GM19452 (cell line): ENCODE measurements around the gene GPANK1.

Source experiments
- ATAC-seq: cut with Tn5 transposase; IDR thresholded peaks from one replicate; pipeline ENCODE4 v1.9.1; 2021; ENCODE audit not compliant: unreplicated experiment

The GPANK1 gene

GRCh38 chr6:31691564-31692108 lies 26.8 kb upstream of the GPANK1 start:
- no peak for ATAC-seq

DNA sequence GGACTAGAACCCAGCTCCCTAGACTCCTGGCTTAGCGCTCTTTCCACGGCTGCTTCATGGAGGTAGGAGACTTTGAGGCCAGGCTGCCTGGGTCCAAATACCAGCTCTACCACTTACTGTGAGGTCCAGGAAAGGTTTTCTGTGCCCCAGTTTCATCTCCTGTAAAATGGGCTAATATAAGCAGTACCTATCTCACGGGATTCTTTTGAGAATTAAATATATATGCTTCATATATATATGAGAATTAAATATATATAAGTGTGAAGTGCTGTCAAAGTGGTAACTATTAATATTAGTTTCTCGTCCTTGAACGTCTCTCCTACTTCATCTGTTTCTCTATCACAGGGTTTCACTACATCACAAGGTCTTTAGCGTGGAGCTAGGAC lies 26.3 kb upstream of the GPANK1 start:
- no peak for ATAC-seq

DNA sequence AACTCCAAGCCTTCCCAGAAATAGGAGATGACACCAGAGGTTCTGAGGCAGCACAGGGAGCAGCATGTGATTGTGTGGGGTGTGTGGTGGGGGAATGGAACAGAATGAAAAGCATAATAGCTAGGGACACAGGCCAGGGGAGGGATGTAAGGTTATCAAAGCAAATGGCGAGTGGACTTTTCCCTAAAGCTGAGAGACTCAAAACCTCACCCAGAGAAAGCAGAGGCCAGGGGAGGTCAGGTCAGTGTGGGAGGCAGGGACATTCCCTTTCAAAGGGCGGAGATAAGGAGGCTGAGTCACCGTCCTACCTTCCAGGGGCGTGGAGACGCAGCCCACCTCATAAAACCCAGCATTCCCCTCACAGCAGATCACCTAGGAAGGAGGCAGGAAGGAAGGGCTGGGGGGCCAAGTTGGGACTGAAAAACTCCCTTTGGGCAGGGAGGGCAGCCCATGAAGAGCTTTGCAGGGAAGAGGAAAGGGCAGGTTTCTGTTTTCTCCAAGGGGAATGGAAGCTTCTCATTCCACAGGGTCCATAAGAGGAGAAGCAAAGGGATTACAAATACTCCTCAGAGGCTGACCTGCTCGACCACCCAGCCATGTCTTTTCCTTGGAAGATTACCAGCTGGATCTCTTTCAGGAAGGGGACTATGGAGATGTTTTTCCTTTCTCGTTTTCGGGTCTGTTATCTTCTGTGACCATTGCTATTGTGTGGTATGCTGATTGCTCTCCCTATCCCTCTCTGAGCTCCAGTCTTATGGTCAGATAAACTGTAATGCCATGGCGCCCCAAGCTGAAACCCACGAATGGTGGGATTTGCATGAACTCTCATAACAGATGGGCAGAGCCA lies 25.7 kb upstream of the GPANK1 start:
- ATAC-seq: no peak

DNA sequence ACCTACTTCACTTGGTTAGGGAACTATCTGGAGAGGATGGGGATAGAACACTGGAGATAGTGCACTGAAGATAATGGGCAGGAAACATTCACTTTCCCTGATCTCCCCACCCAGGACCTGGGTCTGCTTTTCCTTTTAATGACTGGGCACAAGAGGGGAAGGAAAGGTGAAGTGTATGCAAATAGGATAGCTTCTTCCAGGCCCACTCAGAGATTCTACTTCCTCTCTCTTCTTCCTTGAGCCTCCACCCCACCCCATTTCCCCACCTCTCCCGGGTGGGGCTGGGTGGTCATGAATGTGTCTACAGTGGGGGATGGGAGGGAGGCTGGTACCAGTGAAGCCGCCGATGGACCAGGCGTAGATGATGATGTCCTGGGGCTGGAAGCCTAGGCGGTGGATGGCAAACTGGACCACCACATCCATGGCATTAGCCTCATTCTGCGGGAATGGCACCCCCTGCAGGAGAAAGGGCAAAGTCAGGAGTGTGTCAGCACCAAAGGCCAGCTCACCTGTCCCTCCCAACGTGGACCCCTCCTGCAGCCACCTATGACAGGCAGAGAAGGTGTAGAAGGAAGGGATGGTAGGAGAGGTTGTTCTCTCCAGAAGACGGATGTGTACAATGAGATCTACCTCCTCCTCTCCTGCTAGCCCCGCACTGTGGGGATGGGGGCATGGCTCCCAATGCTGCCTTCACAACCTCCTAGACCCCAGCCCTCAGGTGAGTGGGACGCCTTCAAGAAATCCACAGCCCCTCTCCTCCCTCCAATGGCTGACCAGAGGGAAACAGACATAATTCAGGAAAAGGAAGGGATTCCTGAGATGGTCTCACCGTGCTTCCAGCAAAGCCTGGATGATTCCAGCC lies 24.7 kb upstream of the GPANK1 start:
- ATAC-seq: no peak

DNA sequence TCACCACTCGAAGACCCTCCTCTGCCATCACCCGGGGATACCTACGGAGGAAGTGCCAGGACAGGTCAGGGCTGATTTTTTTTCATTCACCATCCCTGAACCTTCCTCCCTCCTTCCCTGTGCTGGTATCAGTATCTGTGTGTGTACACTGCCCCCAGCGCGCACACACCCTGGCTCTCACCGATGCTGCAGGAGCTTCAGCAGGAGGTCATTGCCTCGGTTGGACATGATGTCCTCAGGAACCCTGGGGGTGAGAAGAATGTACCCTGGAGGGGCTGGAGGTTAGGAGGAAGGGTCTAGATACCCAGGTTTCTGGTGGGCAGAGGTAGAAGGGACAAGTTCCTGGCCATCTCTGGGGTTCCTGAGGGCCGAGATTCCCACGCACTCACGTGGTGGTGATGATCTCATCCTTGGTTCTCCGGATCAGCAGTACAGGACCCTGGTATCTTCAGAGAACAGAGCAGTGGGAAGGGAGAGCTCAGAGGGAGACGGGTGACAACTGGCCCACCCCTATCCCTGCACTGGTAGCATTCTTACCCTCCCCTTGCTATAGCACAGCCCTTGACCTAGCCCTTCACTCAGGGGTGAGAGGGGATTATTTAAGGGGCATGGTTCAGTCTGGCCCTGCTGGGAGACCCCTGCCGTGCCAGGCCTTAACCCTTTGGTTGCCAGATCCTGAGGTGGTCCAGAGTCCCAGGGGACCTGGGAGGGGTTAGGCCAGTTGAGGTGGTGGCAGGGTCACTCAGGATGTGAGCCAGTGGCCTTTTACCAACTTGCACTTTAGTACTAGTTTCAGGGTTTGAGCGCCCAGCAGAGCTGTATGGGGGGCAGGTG lies 23.3 kb upstream of the GPANK1 start:
- ATAC-seq: no peak

- no peak for ATAC-seq
These were observed 22.5 kb upstream of the GPANK1 start for GRCh38 chr6:31687321-31687720.

- ATAC-seq: no peak
These were observed 21.7 kb upstream of the GPANK1 start for GRCh38 chr6:31686483-31686882.

DNA sequence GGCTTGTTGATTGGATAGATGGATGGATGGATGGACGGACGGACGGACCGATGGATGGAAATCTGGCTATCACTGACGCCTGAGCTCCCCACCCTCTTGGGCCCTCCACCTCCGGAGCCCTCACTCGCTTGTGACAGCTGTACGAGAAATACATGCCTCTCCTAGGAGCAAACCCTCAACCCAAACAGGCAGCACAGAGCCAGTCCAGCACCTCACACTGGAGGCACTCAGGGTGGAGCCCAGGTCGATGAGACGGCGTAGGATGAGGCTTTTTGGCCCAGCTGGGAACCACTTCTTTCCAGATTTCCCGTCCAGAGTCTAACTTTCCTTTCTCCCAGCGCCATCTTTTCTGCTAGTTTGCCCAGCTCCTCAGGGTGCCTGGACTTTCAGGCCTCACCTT lies 18.8 kb upstream of the GPANK1 start:
- ATAC-seq: no peak

DNA sequence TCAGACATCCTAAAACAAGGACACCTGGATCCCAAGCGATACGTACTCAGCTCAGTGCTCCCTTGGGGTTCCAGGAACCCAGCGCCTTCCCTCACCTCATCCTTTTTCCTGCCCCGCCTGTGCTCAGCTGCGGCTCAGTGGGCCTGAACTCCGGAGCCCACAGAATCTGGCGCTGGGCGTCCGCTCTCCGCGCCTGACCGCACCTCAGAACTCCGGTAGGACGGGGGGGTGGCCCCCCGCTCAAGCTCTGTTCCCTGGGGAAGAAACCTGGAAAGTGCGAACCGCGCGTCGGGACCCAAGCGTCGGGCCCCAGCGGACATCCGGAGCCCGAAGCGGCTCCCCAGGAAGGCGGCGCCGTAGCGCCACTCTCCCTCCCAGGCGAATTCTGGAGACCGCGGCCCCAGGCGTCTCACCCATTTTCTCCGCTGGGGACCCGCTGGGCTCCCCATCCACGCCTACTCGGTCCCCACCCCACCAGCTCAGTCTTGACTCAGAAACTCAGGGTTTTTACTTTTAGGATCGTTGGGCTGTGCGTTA lies 16.4 kb upstream of the GPANK1 start:
- no peak for ATAC-seq

- ATAC-seq: no peak
These were observed 15.7 kb upstream of the GPANK1 start, which contains the start of gene LY6G5C for GRCh38 chr6:31680226-31681134. TSS of gene LY6G5C (minus strand) at chr6:31681067. CDS start at chr6:31680373, 694 bp downstream.

DNA sequence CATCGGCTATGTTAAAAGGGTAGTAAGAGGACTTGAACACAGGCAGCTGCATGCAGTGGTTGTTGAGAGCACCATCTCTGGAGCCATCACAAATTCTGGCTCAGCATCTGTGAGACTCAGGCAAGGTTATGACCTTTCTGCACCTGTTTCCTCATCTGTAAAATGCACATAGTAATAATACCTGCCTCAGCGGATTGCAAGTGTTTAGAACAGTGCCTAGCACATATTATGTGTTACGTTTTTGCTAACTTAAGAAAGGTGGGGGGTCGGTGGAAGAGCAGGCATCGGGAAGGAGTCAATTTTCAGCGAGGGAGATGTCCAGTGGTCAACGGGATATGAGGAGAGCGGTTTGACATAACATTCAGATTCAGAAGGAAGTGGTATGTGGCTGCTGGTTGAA lies 13.2 kb upstream of the GPANK1 start:
- ATAC-seq: no peak

DNA sequence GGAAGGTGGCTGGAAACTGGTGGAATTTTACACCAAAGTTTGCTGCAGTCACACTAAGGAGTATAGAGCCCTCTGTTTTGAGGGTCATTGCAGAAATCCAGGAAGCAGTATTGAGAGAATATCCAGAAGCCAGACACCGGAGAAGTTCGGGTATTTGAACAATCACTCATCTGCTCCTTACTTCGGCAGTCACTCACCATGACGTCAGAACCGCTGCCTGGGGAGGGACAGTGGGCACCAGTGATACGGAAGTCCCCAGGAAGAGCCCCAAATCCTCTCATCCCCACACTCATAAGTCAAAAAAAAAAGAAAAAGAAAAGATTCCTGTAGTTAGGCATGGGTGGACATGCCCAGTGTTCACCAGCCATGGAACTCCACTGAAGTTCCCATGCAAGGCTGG lies 12.1 kb upstream of the GPANK1 start:
- ATAC-seq: no peak

DNA sequence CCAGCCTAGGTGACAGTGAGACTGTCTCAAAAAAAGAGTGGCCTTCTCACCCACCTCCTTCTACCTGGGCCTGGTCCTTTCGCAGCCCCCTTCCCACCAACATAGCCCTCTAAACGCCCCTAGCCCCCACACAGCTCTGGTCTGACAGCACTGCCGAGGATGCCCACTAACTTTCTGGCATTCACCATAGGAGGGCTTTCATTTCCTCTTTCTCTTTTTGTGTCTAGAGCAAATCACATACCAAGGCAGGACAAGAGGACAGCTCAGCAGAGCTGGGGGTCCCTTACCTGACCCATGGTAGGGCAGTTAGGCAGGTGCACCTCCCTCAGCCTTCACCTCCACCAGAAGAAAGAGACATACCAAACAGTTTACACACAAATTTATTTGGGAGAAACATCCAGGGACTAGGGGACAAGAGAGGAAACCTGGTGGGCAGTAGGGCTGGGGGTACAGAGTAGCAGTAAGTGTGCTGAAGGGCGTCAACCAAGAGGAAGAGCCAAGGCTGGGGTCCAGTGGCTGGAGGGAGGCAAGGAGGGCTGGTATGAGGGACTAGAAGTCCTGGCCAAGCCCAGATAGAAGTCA lies 11.6 kb upstream of the GPANK1 start:
- ATAC-seq: no peak

DNA sequence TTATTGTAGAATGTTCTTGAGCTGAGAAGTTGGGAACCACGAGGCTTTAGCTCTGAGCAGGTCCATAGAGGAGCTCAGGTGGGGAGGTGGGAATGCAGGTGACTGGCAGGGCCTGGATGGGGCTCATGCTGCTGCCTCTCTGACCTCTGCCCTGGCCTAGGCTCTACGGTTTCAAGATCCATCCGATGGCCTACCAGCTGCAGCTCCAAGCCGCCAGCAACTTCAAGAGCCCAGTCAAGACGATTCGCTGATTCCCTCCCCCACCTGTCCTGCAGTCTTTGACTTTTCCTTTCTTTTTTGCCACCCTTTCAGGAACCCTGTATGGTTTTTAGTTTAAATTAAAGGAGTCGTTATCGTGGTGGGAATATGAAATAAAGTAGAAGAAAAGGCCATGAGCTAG lies 4.9 kb upstream of the GPANK1 start, which contains the start of gene LY6G5B:
TSS of gene LY6G5B (plus strand) at position 301 of the 400 bp plus-strand sequence. CDS start 975 bp downstream, outside the sequence.
- ATAC-seq: no peak

DNA sequence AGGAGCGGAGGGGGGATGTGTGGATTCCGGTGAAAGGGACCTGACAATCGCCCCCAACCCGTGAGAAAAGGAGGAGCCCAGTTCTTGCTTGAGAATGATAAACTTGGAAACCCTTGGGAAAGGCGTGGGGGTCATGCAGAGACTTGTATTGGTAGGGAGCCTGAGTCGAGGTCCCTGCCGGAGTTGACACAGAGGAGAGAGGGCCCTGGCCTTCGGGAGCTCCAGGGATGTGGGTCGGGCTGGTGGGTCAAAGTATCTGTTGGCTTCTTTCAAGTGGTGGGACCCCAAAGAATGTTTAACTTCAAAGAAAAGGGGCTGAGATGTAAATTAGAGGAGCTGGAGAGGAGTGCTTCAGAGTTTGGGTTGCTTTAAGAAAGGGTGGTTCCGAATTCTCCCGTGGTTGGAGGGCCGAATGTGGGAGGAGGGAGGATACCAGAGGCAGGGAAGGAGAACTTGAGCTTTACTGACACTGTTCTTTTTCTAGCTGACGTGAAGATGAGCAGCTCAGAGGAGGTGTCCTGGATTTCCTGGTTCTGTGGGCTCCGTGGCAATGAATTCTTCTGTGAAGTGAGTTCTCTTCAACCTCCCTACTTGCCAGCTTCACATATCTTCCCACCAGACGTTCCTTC lies 1.7 kb upstream of the GPANK1 start:
- ATAC-seq: no peak

GRCh38 chr6:31665501-31666336 lies 922 bp upstream of the GPANK1 start, which contains the start of gene CSNK2B:
TSS of gene CSNK2B (plus strand) at chr6:31666080. CDS start at chr6:31666832, 752 bp downstream.
- ATAC-seq: peak; percentile 75

DNA sequence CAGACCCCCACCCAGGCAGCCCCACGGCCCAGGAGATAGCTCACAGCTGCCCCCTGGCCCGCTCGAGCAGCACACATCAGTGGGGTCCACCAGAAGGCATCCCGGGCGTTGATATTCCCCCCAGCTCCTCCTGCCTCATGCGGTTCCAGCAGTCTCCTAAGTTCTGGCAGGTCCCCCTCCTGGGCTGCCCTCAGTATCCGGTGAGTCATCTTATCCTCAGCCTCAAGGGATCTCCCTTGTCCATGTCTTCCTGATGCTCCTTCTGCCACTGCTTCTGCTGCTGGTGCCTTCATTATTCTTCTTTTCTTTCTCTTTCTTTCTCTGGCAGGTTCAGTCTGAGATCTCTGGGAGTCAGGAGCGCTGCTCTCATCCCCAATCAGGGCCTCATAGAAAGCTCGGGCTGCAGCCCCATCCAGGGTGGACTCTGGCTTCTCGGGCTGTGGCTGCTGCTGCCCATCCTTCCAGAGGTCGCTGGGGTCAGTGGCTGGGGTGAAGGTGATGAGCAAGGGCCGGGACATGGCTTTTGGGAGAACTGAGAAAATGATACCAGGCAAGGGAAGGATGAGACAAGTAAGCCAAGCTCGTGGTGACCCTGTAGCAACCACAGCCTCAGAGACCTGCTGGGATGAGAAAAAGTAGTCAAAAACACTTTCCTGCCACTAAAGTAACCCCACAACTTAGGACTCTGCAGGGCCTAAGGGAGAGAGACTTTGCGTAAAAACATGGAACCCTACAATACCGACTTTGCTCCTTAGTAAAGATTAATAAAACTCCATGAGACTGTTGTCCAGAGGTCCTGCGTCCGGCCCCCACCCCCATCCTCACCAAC lies 622 bp downstream of the GPANK1 start:
- no peak for ATAC-seq
